GM23338 (cell line): Measurements from ENCODE around the gene DYSF. TPM values are rescaled to one million over a fixed set of nuclear protein-coding genes. Genes with fewer than 3 reads are reported as not detected.

Experiments
- ATAC-seq: fragments of 200-7000 bp; cut with Tn5 transposase; 3 replicates; pipeline ENCODE4 v1.9.1; 2020
- DNase-seq: peaks from one replicate; pipeline ENCODE4 v3.0.0-alpha.2; 2015; ENCODE audit warnings: low spot score
- H2AFZ ChIP-seq: fragments of 200-600 bp; sonication (generic); 2 replicates; pipeline ENCODE4 v1.8.0; 2016; ENCODE audit warnings: antibody characterized with exemption, mild to moderate bottlenecking, moderate library complexity
- H3F3A ChIP-seq: fragments of 200-600 bp; sonication (generic); replicated peaks from 2 replicates; pipeline ENCODE4 v1.8.0; 2017; ENCODE audit warnings: antibody characterized with exemption, mixed run types, low read depth
- H3K27ac ChIP-seq: fragments of 200-600 bp; sonication (generic); 2 replicates; pipeline ENCODE4 v1.6.1; 2016; ENCODE audit warnings: low read depth
- H3K27me3 ChIP-seq: fragments of 200-600 bp; sonication (generic); 2 replicates; pipeline ENCODE4 v1.8.0; 2016; ENCODE audit warnings: mild to moderate bottlenecking, mixed run types, moderate library complexity; ENCODE audit not compliant: insufficient read depth
- H3K36me3 ChIP-seq: fragments of 200-600 bp; sonication (generic); 2 replicates; pipeline ENCODE4 v1.8.0; 2016; ENCODE audit warnings: mild to moderate bottlenecking; ENCODE audit not compliant: insufficient read depth
- H3K4me1 ChIP-seq: fragments of 200-600 bp; sonication (generic); 2 replicates; pipeline ENCODE4 v1.8.0; 2016; ENCODE audit warnings: mild to moderate bottlenecking, moderate library complexity; ENCODE audit not compliant: insufficient read depth
- H3K4me2 ChIP-seq: fragments of 200-600 bp; sonication (generic); 2 replicates; pipeline ENCODE4 v1.7.1; 2017; ENCODE audit warnings: mixed run types
- H3K4me3 ChIP-seq: fragments of 200-600 bp; sonication (generic); 2 replicates; pipeline ENCODE4 v1.6.1; 2016; ENCODE audit warnings: mixed run types
- H3K79me2 ChIP-seq: fragments of 200-600 bp; sonication (generic); replicated peaks from 2 replicates; pipeline ENCODE4 v1.8.0; 2017; ENCODE audit warnings: mild to moderate bottlenecking; ENCODE audit not compliant: insufficient read depth
- H3K9me2 ChIP-seq: fragments of 200-600 bp; sonication (generic); 2 replicates; pipeline ENCODE4 v1.8.0; 2017; ENCODE audit not compliant: insufficient read depth
- H4K20me1 ChIP-seq: fragments of 200-600 bp; sonication (generic); replicated peaks from 2 replicates; pipeline ENCODE4 v1.8.0; 2017; ENCODE audit warnings: mild to moderate bottlenecking; ENCODE audit not compliant: insufficient read depth
- H3K27ac Mint-ChIP-seq: 2 replicates; pipeline ENCODE4 v1.8.0; 2020; ENCODE audit warnings: inconsistent platforms, mild to moderate bottlenecking, moderate library complexity, mixed read lengths
- H3K27me3 Mint-ChIP-seq: 3 replicates; pipeline ENCODE4 v1.8.0; 2022; ENCODE audit warnings: low read depth, mild to moderate bottlenecking, moderate library complexity, mixed read lengths, inconsistent platforms; ENCODE audit not compliant: insufficient read depth, poor library complexity
- H3K36me3 Mint-ChIP-seq: 3 replicates; pipeline ENCODE4 v1.8.0; 2021; ENCODE audit warnings: low read depth, mild to moderate bottlenecking, inconsistent platforms, moderate library complexity, mixed read lengths
- H3K4me1 Mint-ChIP-seq: 3 replicates; pipeline ENCODE4 v1.8.0; 2020; ENCODE audit warnings: mild to moderate bottlenecking, inconsistent platforms, mixed read lengths
- H3K4me3 Mint-ChIP-seq: 3 replicates; pipeline ENCODE4 v1.8.0; 2021; ENCODE audit warnings: moderate library complexity, mild to moderate bottlenecking, inconsistent platforms, mixed read lengths
- H3K9me3 Mint-ChIP-seq: 3 replicates; pipeline ENCODE4 v1.8.0; 2020; ENCODE audit warnings: moderate library complexity, mild to moderate bottlenecking, inconsistent platforms, mixed read lengths
- CREB1 ChIP-seq: fragments of 250-450 bp; sonication (Bioruptor Pico); IDR thresholded peaks from 2 replicates; pipeline ENCODE4 v1.5.0; 2020; ENCODE audit warnings: low read depth, mild to moderate bottlenecking, moderate library complexity
- ETS1 ChIP-seq: IDR thresholded peaks from 2 replicates; pipeline ENCODE4 v1.6.1; 2016; ENCODE audit warnings: antibody characterized with exemption
- EZH2 ChIP-seq: fragments of 200-600 bp; sonication (generic); IDR thresholded peaks from one replicate; pipeline ENCODE4 v1.8.0; 2017; ENCODE audit warnings: antibody characterized with exemption, mild to moderate bottlenecking, low read depth; ENCODE audit not compliant: unreplicated experiment
- EZH2phosphoT487 ChIP-seq: fragments of 200-600 bp; sonication (generic); IDR thresholded peaks from one replicate; pipeline ENCODE4 v1.8.1; 2018; ENCODE audit warnings: antibody characterized with exemption; ENCODE audit not compliant: unreplicated experiment
- NANOG ChIP-seq: IDR thresholded peaks from 2 replicates; pipeline ENCODE4 v1.6.1; 2016; ENCODE audit warnings: antibody characterized with exemption, borderline replicate concordance
- POLR2AphosphoS5 ChIP-seq: IDR thresholded peaks from 2 replicates; pipeline ENCODE4 v1.6.1; 2016; ENCODE audit warnings: antibody characterized with exemption, low read depth
- REST ChIP-seq: IDR thresholded peaks from one replicate; pipeline ENCODE4 v1.6.1; 2018; ENCODE audit warnings: antibody characterized with exemption; ENCODE audit not compliant: unreplicated experiment
- ZNF114 ChIP-seq: fragments of 250-450 bp; sonication (Bioruptor Pico); IDR thresholded peaks from 2 replicates; pipeline ENCODE4 v1.5.0; 2020; ENCODE audit warnings: mild to moderate bottlenecking, moderate library complexity
- ZNF331 ChIP-seq: fragments of 250-450 bp; sonication (Bioruptor Pico); IDR thresholded peaks from 2 replicates; pipeline ENCODE4 v1.5.0; 2020; ENCODE audit warnings: low read depth, mild to moderate bottlenecking, moderate library complexity
- polyA plus RNA-seq: library from polyadenylated mRNA; unstranded; fragments of >200 nt; fragmentation: Nextera tagmentation; extraction: Ambion mirVana; gene quantifications from 2 replicates; pipeline ENCODE4 v1.2.1, GENCODE V29; 2016
- total RNA-seq: library from RNA; depleted of rRNA; stranded (reverse); fragments of >200 nt; shearing (Covaris generic); gene quantifications from 2 replicates; pipeline ENCODE4 v1.2.3, GENCODE V29; 2014

DYSF gene
- total and polyA plus RNA-seq, 2 experiments from 2014 or later, result 7.3 to 21.3 TPM

GRCh38 chr2:71570951-71571460 lies 117.6 kb downstream of the DYSF start:
- H3K4me1 ChIP-seq, result no peaks in the 10 kb centered on the region
- H3K79me2 ChIP-seq, result no peaks in the 10 kb centered on the region
- Mint-ChIP-seq H3K4me1 (no peaks in the 10 kb centered on the region), H3K36me3 (no peaks in the 10 kb centered on the region; the same call in 1 of the 3 replicates), H3K27ac (no peak overlapping the region), H3K9me3 (no peaks in the 10 kb centered on the region; the same call in 2 of the 3 replicates), H3K4me3 (no peak overlapping the region), H3K27me3 (no peaks in the 10 kb centered on the region)
- no peaks in the 10 kb centered on the region for H4K20me1 ChIP-seq
- no peaks in the 10 kb centered on the region for H3K9me2 ChIP-seq
- TF ChIP-seq CREB1 (CRISPR knock-in tag) (no peak), NANOG (no peak), POLR2AphosphoS5 (no peak), ZNF331 (CRISPR knock-in tag) (no peak), REST (no peak), ZNF114 (CRISPR knock-in tag) (no peak), EZH2phosphoT487 (no peak), EZH2 (no peak), ETS1 (no peak)
- H2AFZ ChIP-seq, result no peak overlapping the region
- H3K4me2 ChIP-seq, result no peak overlapping the region
- no peaks in the 10 kb centered on the region for H3F3A ChIP-seq
- DNase-seq (no peak), ATAC-seq (no peak)
- no peak overlapping the region for H3K4me3 ChIP-seq
- no peak overlapping the region for H3K27ac ChIP-seq
- no peaks in the 10 kb centered on the region for H3K36me3 ChIP-seq
- H3K27me3 ChIP-seq, result no peaks in the 10 kb centered on the region

GRCh38 chr2:71571945-71572344 lies 118.6 kb downstream of the DYSF start:
- Histone ChIP-seq H2AFZ (no peak overlapping the region), H3K4me3 (no peak overlapping the region), H3K27ac (no peak overlapping the region), H3K9me2 (no peaks in the 10 kb centered on the region), H3K36me3 (no peaks in the 10 kb centered on the region), H3K27me3 (no peaks in the 10 kb centered on the region), H3K4me2 (no peak overlapping the region), H3K4me1 (no peaks in the 10 kb centered on the region), H4K20me1 (no peaks in the 10 kb centered on the region), H3F3A (no peaks in the 10 kb centered on the region), H3K79me2 (no peaks in the 10 kb centered on the region)
- H3K9me3 Mint-ChIP-seq, result no peaks in the 10 kb centered on the region; the same call in 2 of the 3 replicates
- no peaks in the 10 kb centered on the region for H3K4me1 Mint-ChIP-seq
- TF ChIP-seq ZNF114 (CRISPR knock-in tag), result no peak
- no peak for TF ChIP-seq ZNF331 (CRISPR knock-in tag)
- H3K36me3 Mint-ChIP-seq, result no peaks in the 10 kb centered on the region; the same call in 1 of the 3 replicates
- ATAC-seq (no peak), DNase-seq (no peak)
- no peak overlapping the region for H3K4me3 Mint-ChIP-seq
- H3K27ac Mint-ChIP-seq, result no peak overlapping the region
- no peaks in the 10 kb centered on the region for H3K27me3 Mint-ChIP-seq
